B cell (primary cell): Measurements from ENCODE around the gene RBBP7. TPM values are rescaled to one million over a fixed set of nuclear protein-coding genes. Genes with fewer than 3 reads are reported as not detected.

ENCODE experiments used
- ATAC-seq: fragments of 200-7000 bp; cut with Tn5 transposase; one replicate; pipeline ENCODE4 v1.10.0; 2021; ENCODE audit warnings: low read depth, mild to moderate bottlenecking, moderate number of reproducible peaks, moderate library complexity
- CTCF ChIA-PET: fragments of 350-600 bp; sonication (Branson Sonifier 250); formaldehyde crosslinking; loops from one replicate; lab custom pipeline; 2021; ENCODE audit warnings: antibody characterized with exemption, inconsistent platforms; lab: Charles Lee
- POLR2A ChIA-PET: fragments of 350-600 bp; sonication (Branson Sonifier 250); formaldehyde crosslinking; loops from one replicate; lab custom pipeline; 2021; ENCODE audit warnings: antibody characterized with exemption; lab: Charles Lee
- DNase-seq: peaks from one replicate; pipeline ENCODE4 v3.0.0; 2013
- H2AFZ ChIP-seq: 2 replicates; pipeline ENCODE4 v1.6.1; 2012; ENCODE audit warnings: mild to moderate bottlenecking, low read depth, low read length; ENCODE audit not compliant: insufficient read depth, poor library complexity, severe bottlenecking
- H3K27ac ChIP-seq, 2 donors: 1 replicate in 1 of 2; 2 replicates in 1 of 2; pipeline ENCODE4 v1.5.1; 2012 to 2013; ENCODE audit warnings: low read length in 2 of 2, mild to moderate bottlenecking in 2 of 2, moderate library complexity in 1 of 2
- H3K27me3 ChIP-seq, 4 experiments: fragments of 200-600 bp in 1 of 4; sonication (generic) in 1 of 4; replicated peaks in 1 of 4; 1 replicate in 2 of 4; 2 replicates in 2 of 4; pipeline versions ENCODE4 v1.6.1 to v1.7.0; 2013 to 2016; ENCODE audit warnings: low read length in 3 of 4, mild to moderate bottlenecking in 2 of 4, mixed read lengths in 1 of 4, moderate library complexity in 1 of 4; ENCODE audit not compliant: insufficient read depth in 4 of 4, control insufficient read depth in 3 of 4; ENCODE audit errors: control extremely low read depth in 1 of 4
- H3K36me3 ChIP-seq, 2 experiments: replicated peaks in 1 of 2; 1 replicate in 1 of 2; 2 replicates in 1 of 2; pipeline versions ENCODE4 v1.6.1 to v1.7.1; 2013; ENCODE audit warnings: low read length in 1 of 2; ENCODE audit not compliant: insufficient read depth in 2 of 2, control insufficient read depth in 1 of 2; ENCODE audit errors: control extremely low read depth in 1 of 2, extremely low read depth in 1 of 2
- H3K4me1 ChIP-seq, 2 donors: fragments of 200-600 bp in 1 of 2; sonication (generic) in 1 of 2; 1 replicate in 1 of 2; 2 replicates in 1 of 2; pipeline versions ENCODE4 v1.5.1 to v1.6.1; 2013 to 2017; ENCODE audit warnings: low read length in 2 of 2; ENCODE audit not compliant: control insufficient read depth in 2 of 2, insufficient read depth in 2 of 2
- H3K4me2 ChIP-seq: replicated peaks from 2 replicates; pipeline ENCODE3; 2012; ENCODE audit warnings: mild to moderate bottlenecking, low read depth, low read length; ENCODE audit not compliant: poor library complexity, severe bottlenecking
- H3K4me3 ChIP-seq, 5 experiments: fragments of 200-600 bp in 1 of 5; sonication (generic) in 1 of 5; 1 replicate in 3 of 5; 2 replicates in 2 of 5; pipeline versions ENCODE4 v1.5.1 to v1.7.0; 2011 to 2016; ENCODE audit warnings: low read length in 4 of 5, mild to moderate bottlenecking in 4 of 5, low read depth in 2 of 5, control low read depth in 1 of 5, moderate library complexity in 1 of 5; ENCODE audit not compliant: insufficient read depth in 1 of 5; ENCODE audit errors: control extremely low read depth in 1 of 5, extremely low read depth in 1 of 5
- H3K79me2 ChIP-seq: fragments of 200-600 bp; sonication (generic); one replicate; pipeline ENCODE4 v1.6.0; 2016; ENCODE audit warnings: low read length; ENCODE audit not compliant: control insufficient read depth, insufficient read depth
- H3K9ac ChIP-seq: fragments of 200-600 bp; sonication (generic); 2 replicates; pipeline ENCODE4 v1.6.1; 2017; ENCODE audit warnings: mild to moderate bottlenecking, low read length, moderate library complexity
- H3K9me3 ChIP-seq, 3 donors: one replicate each; pipeline versions ENCODE4 v1.6.1 to v1.7.1; 2013; ENCODE audit warnings: low read length in 2 of 3; ENCODE audit not compliant: control insufficient read depth in 2 of 3, insufficient read depth in 1 of 3; ENCODE audit errors: control extremely low read depth in 1 of 3
- H4K20me1 ChIP-seq: 2 replicates; pipeline ENCODE4 v1.6.0; 2012; ENCODE audit warnings: mild to moderate bottlenecking, low read length; ENCODE audit not compliant: insufficient read depth, control insufficient read depth, poor library complexity, severe bottlenecking
- H3K27ac Mint-ChIP-seq: one replicate; pipeline ENCODE4 v1.8.0; 2021; ENCODE audit warnings: mixed read lengths
- H3K27me3 Mint-ChIP-seq: one replicate; pipeline ENCODE4 v1.8.0; 2021; ENCODE audit warnings: mixed read lengths
- H3K4me1 Mint-ChIP-seq: one replicate; pipeline ENCODE4 v1.8.0; 2021; ENCODE audit warnings: mixed read lengths
- H3K4me3 Mint-ChIP-seq: one replicate; pipeline ENCODE4 v1.8.0; 2021; ENCODE audit warnings: mixed read lengths
- H3K9me3 Mint-ChIP-seq: one replicate; pipeline ENCODE4 v1.8.0; 2022; ENCODE audit warnings: mixed read lengths; ENCODE audit not compliant: insufficient read depth
- CTCF ChIP-seq: fragments of 200-600 bp; IDR thresholded peaks from one replicate; pipeline ENCODE4 v1.8.0; 2022; ENCODE audit warnings: antibody characterized with exemption, mild to moderate bottlenecking
- EZH2 ChIP-seq: IDR thresholded peaks from 2 replicates; pipeline ENCODE4 v1.6.1; 2012; ENCODE audit warnings: borderline replicate concordance, low read depth, mild to moderate bottlenecking, moderate library complexity, low read length; ENCODE audit not compliant: insufficient read depth, poor library complexity, severe bottlenecking
- WGBS: methylation state at CpG from one replicate; pipeline ENCODE4 v1.1.5; 2013; ENCODE audit warnings: missing lambda C conversion rate; ENCODE audit not compliant: insufficient coverage; 5-methylcytosine and 5-hydroxymethylcytosine counted together
- intact Hi-C: fragments of 100-400 bp; cut with micrococcal nuclease; formaldehyde crosslinking; loops from one replicate; pipeline ENCODE4 v1.10.0; 2022
- polyA plus RNA-seq: library from polyadenylated mRNA; depleted of rRNA; stranded (reverse); fragments of >200 nt; gene quantifications from 2 replicates; pipeline ENCODE4 v1.2.3, GENCODE V29; 2012
- total RNA-seq, 2 donors: library from RNA; stranded (reverse); fragments of 120-200 nt in 1 of 2; gene quantifications; 1 replicate in 1 of 2; 2 replicates in 1 of 2; pipeline versions ENCODE4 v1.2.3 to v1.2.4, GENCODE V29; 2013 to 2022

Gene RBBP7
- total and polyA plus RNA-seq, 2 donors (not counting 1 experiment from before 2014, with no cell fraction given) = 74.6 to 106 TPM

DNA sequence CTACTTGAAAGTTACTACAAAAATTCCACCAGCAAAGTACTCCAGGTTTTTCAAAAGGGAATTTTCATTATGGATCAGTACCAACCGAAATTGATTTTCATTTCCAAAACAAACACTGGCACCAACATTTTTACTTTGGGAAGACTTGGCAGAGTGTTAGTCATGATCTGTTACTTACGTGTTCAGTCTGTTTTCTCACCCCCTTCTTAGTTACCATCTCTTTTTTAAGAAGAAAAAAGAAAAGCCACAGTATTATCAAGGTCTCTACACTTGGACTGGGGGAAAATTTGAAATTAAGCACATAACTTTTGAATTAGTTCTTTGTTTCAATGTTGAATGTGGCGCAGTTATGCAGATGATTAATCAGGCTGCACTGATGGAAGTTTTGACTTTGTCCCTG, 27.5 kb downstream of the RBBP7 start:
- intact Hi-C loops = no loop called here
- DNase-seq (no peak), ATAC-seq (no peak)
- no peak overlapping the region for H2AFZ ChIP-seq
- H3K27me3 Mint-ChIP-seq = no peaks in the 10 kb centered on the region
- H3K9me3 Mint-ChIP-seq = no peaks in the 10 kb centered on the region
- no peaks in the 10 kb centered on the region for H3K4me1 Mint-ChIP-seq
- H3K4me3 ChIP-seq = no peak overlapping the region
- POLR2A ChIA-PET = no interaction called here
- peaks cover 2 to 24% of the 10 kb centered on the region in 2 experiments for H3K36me3 ChIP-seq
- H3K9ac ChIP-seq = no peak overlapping the region
- H3K27ac ChIP-seq = no peak overlapping the region
- H3K4me3 Mint-ChIP-seq = no peak overlapping the region
- no CpG with 5 or more reads among the region's 3 CpGs for WGBS
- H3K27ac Mint-ChIP-seq = no peak overlapping the region
- TF ChIP-seq EZH2 (no peak), CTCF (no peak)
- no peak overlapping the region for H3K4me2 ChIP-seq
- no peaks in the 10 kb centered on the region for H3K4me1 ChIP-seq
- no peaks in the 10 kb centered on the region for H3K79me2 ChIP-seq
- H4K20me1 ChIP-seq = no peaks in the 10 kb centered on the region
- H3K9me3 ChIP-seq = no peaks in the 10 kb centered on the region
- CTCF ChIA-PET = no interaction called here
- no peaks in the 10 kb centered on the region for H3K27me3 ChIP-seq

- H3K9me3 ChIP-seq = no peaks in the 10 kb centered on the region
- H3K79me2 ChIP-seq = no peaks in the 10 kb centered on the region
- no peaks in the 10 kb centered on the region for H4K20me1 ChIP-seq
- Mint-ChIP-seq H3K9me3 (no peaks in the 10 kb centered on the region), H3K4me1 (no peaks in the 10 kb centered on the region), H3K4me3 (no peak overlapping the region), H3K27ac (peak overlapping the region; percentile 6), H3K27me3 (no peaks in the 10 kb centered on the region)
- no peaks in the 10 kb centered on the region for H3K27me3 ChIP-seq
- H3K4me1 ChIP-seq = no peaks in the 10 kb centered on the region
- no peak overlapping the region for H3K4me3 ChIP-seq
- no peak for TF ChIP-seq EZH2
- no peak overlapping the region for H2AFZ ChIP-seq
- DNase-seq (no peak), ATAC-seq (no peak)
- WGBS = 95% methylated on average over 7 of the region's 14 CpGs
- H3K9ac ChIP-seq = no peak overlapping the region
- H3K4me2 ChIP-seq = no peak overlapping the region
- peaks cover 2 to 13% of the 10 kb centered on the region in 2 experiments for H3K36me3 ChIP-seq
- ChIA-PET CTCF (interaction anchor here (1.2 kb wide), 1 partner anchor 14 kb away, joined by 4 read pairs; no protein-coding TSS in a partner anchor), POLR2A (no interaction called here)
- no peak overlapping the region for H3K27ac ChIP-seq
- intact Hi-C loops = no loop called here
Observed at GRCh38 chrX:16839852-16840460, 30.2 kb downstream of the RBBP7 start.
